Natural killer cell (primary cell): ENCODE data around the gene MEIS2. TPM values are rescaled to one million over a fixed set of nuclear protein-coding genes. Genes with fewer than 3 reads are reported as not detected.

Experiments
- ATAC-seq, 3 donors: fragments of 150-1000 bp in 2 of 3; fragments of 200-7000 bp in 1 of 3; cut with Tn5 transposase; 1 replicate in 1 of 3; 2 replicates in 2 of 3; pipeline ENCODE4 v1.10.0; 2021; ENCODE audit warnings: mild to moderate bottlenecking in 2 of 3, moderate library complexity in 2 of 3
- DNase-seq, 2 donors: peaks; one replicate each; pipeline versions ENCODE4 v3.0.0 to v3.0.0-alpha.2; 2013 to 2021; ENCODE audit warnings: mixed read lengths in 1 of 2
- H3K27ac ChIP-seq: one replicate; pipeline ENCODE4 v1.5.1; 2013; ENCODE audit warnings: mild to moderate bottlenecking, low read length
- H3K27me3 ChIP-seq: one replicate; pipeline ENCODE4 v1.6.1; 2013; ENCODE audit warnings: low read length; ENCODE audit not compliant: control insufficient read depth, insufficient read depth
- H3K36me3 ChIP-seq: one replicate; pipeline ENCODE4 v1.6.1; 2013; ENCODE audit warnings: low read length; ENCODE audit not compliant: control insufficient read depth, insufficient read depth
- H3K4me1 ChIP-seq: one replicate; pipeline ENCODE4 v1.6.1; 2013; ENCODE audit warnings: low read length; ENCODE audit not compliant: control insufficient read depth, insufficient read depth
- H3K4me3 ChIP-seq: one replicate; pipeline ENCODE4 v1.5.1; 2013; ENCODE audit warnings: low read length
- H3K9me3 ChIP-seq: one replicate; pipeline ENCODE4 v1.6.1; 2013; ENCODE audit warnings: low read length; ENCODE audit not compliant: control insufficient read depth, insufficient read depth
- H3K27ac Mint-ChIP-seq, 2 donors: one replicate each; pipeline ENCODE4 v1.8.0; 2022; ENCODE audit warnings: mild to moderate bottlenecking in 2 of 2, mixed read lengths in 2 of 2, moderate library complexity in 1 of 2
- H3K27me3 Mint-ChIP-seq, 2 donors: one replicate each; pipeline ENCODE4 v1.8.0; 2022; ENCODE audit warnings: low read depth in 2 of 2, mixed read lengths in 2 of 2
- H3K36me3 Mint-ChIP-seq: one replicate; pipeline ENCODE4 v1.8.0; 2022; ENCODE audit warnings: mixed read lengths
- H3K4me1 Mint-ChIP-seq, 2 donors: one replicate each; pipeline ENCODE4 v1.8.0; 2022; ENCODE audit warnings: mixed read lengths in 2 of 2
- H3K4me3 Mint-ChIP-seq: one replicate; pipeline ENCODE4 v1.8.0; 2022; ENCODE audit warnings: mild to moderate bottlenecking, moderate library complexity, mixed read lengths
- H3K9me3 Mint-ChIP-seq, 2 donors: one replicate each; pipeline ENCODE4 v1.8.0; 2022; ENCODE audit warnings: mixed read lengths in 2 of 2
- WGBS: methylation state at CpG from one replicate; pipeline ENCODE4 v1.1.7; 2013; ENCODE audit warnings: missing lambda C conversion rate; ENCODE audit not compliant: insufficient coverage; 5-methylcytosine and 5-hydroxymethylcytosine counted together
- intact Hi-C: fragments of 100-400 bp; cut with micrococcal nuclease; formaldehyde crosslinking; loops from one replicate; pipeline ENCODE4 v1.14.2; 2022
- total RNA-seq, 4 donors: library from RNA; stranded (reverse); fragments of 120-200 nt in 1 of 4; gene quantifications; one replicate each; pipeline versions ENCODE4 v1.2.3 to v1.2.4, GENCODE V29; 2013 to 2022
- TF ChIP-seq, protein P1 (sequence below): fragments of 200-600 bp; IDR thresholded peaks from one replicate; pipeline ENCODE4 v1.8.0; 2022; ENCODE audit warnings: antibody characterized with exemption

MEIS2 gene
- total RNA-seq, 3 donors from 2014 or later (not counting 1 experiment from before 2014, with no cell fraction given), result 0.35 TPM; not detected in 2

DNA sequence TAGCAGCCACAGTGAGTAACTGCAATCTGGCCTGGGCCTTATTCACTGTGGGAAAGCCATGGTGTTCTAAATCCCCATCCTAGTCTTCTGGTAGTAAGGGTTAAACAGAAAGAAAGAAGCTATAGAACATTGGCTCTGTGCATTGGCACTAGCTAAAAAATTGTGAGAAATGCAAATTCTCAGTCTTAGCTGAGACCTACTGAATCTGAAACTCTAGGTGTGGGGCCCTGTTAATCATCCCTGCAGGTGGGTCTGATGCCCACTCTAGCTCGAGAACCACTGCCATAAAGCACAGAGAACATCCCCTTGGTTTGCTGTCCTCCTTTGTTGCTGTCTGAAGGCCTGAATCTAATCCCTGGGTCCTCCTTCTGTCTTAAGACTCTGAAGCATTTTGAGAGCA, 59.3 kb downstream of the MEIS2 start:
- H3K27me3 ChIP-seq, result no peaks in the 10 kb centered on the region
- no peaks in the 10 kb centered on the region for H3K36me3 ChIP-seq
- H3K4me1 ChIP-seq, result no peaks in the 10 kb centered on the region
- no peaks in the 10 kb centered on the region for H3K9me3 ChIP-seq
- Mint-ChIP-seq H3K9me3 (peaks cover 4 to 5% of the 10 kb centered on the region in 2 donors), H3K27me3 (no peaks in the 10 kb centered on the region), H3K4me1 (no peaks in the 10 kb centered on the region), H3K36me3 (no peaks in the 10 kb centered on the region), H3K4me3 (no peak overlapping the region), H3K27ac (no peak overlapping the region)
- ATAC-seq (no peak), DNase-seq (no peak)
- intact Hi-C loops, result no loop called here
- H3K4me3 ChIP-seq, result no peak overlapping the region
- TF ChIP-seq, protein P1, sequence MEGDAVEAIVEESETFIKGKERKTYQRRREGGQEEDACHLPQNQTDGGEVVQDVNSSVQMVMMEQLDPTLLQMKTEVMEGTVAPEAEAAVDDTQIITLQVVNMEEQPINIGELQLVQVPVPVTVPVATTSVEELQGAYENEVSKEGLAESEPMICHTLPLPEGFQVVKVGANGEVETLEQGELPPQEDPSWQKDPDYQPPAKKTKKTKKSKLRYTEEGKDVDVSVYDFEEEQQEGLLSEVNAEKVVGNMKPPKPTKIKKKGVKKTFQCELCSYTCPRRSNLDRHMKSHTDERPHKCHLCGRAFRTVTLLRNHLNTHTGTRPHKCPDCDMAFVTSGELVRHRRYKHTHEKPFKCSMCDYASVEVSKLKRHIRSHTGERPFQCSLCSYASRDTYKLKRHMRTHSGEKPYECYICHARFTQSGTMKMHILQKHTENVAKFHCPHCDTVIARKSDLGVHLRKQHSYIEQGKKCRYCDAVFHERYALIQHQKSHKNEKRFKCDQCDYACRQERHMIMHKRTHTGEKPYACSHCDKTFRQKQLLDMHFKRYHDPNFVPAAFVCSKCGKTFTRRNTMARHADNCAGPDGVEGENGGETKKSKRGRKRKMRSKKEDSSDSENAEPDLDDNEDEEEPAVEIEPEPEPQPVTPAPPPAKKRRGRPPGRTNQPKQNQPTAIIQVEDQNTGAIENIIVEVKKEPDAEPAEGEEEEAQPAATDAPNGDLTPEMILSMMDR, result no peak
- WGBS, result 78% methylated on average over 1 of the region's 1 CpG
- H3K27ac ChIP-seq, result no peak overlapping the region

DNA sequence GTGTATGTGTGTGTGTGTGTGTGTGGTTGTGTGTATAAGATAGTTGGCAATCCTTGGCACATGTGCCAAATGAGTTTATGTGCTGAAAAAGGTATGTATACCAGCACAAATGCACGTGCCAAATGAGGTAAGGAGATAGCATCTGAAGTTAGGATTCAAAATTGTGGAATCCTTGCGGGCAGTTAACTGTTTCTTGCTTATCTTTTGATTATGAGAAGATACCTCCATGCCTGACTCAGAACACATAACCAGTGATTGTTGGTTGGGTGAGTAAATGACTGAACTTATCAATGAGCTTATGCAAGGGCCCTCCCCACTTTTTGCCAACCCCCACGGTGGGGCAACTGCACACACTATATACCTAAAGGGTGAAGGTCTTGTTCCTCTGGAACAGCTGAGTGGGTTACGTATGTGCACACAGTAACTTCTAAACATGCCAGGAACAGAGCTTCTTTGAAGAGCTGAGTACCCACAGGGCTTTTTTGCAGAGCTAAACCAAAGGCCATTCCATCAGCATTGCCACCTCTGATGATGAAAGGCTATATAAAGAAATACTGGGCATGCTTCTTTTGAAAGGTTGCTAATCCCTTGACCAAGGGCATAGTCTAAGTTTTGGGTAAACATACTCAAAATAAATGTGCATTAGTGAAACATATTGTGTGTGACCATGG, 60.1 kb downstream of the MEIS2 start:
- Mint-ChIP-seq H3K36me3 (no peaks in the 10 kb centered on the region), H3K27ac (no peak overlapping the region), H3K9me3 (peaks cover 4 to 5% of the 10 kb centered on the region in 2 donors), H3K4me3 (no peak overlapping the region), H3K4me1 (no peaks in the 10 kb centered on the region), H3K27me3 (no peaks in the 10 kb centered on the region)
- H3K36me3 ChIP-seq, result no peaks in the 10 kb centered on the region
- 85% methylated on average over 4 of the region's 4 CpGs for WGBS
- ATAC-seq (no peak), DNase-seq (no peak)
- TF ChIP-seq, protein P1, result no peak
- H3K27me3 ChIP-seq, result no peaks in the 10 kb centered on the region
- H3K4me1 ChIP-seq, result no peaks in the 10 kb centered on the region
- intact Hi-C loops, result no loop called here
- H3K4me3 ChIP-seq, result no peak overlapping the region
- no peaks in the 10 kb centered on the region for H3K9me3 ChIP-seq
- no peak overlapping the region for H3K27ac ChIP-seq

DNA sequence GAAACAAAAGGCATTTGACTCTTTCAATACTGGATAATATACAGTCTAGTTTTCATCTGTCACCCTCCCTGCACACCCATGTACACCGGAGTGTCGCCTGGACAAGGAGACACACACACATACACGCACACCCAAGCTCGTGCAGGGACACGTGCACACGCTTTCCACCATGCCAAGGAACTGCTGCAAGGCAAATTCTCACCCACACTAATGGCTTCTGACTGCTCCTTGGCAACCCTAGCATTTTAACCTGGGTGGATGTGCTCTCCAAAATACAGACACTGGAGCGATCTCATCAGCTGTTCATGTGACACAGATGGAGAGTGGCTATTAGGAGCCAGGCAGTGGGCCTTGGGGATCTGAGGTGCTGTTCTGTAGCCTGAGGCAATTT, 61.6 kb downstream of the MEIS2 start:
- Mint-ChIP-seq H3K27ac (no peak overlapping the region), H3K4me1 (no peaks in the 10 kb centered on the region), H3K27me3 (no peaks in the 10 kb centered on the region), H3K9me3 (peaks cover 3 to 5% of the 10 kb centered on the region in 2 donors), H3K4me3 (no peak overlapping the region), H3K36me3 (no peaks in the 10 kb centered on the region)
- H3K9me3 ChIP-seq, result no peaks in the 10 kb centered on the region
- no peaks in the 10 kb centered on the region for H3K4me1 ChIP-seq
- DNase-seq (no peak), ATAC-seq (no peak)
- H3K4me3 ChIP-seq, result no peak overlapping the region
- H3K27ac ChIP-seq, result no peak overlapping the region
- WGBS, result 92% methylated on average over 7 of the region's 7 CpGs
- no peaks in the 10 kb centered on the region for H3K36me3 ChIP-seq
- TF ChIP-seq, protein P1, result no peak
- intact Hi-C loops, result no loop called here
- H3K27me3 ChIP-seq, result no peaks in the 10 kb centered on the region
